NCI-H2227 (cell line): Measurements from ENCODE around the gene CRTC3.
A peak's percentile ranks its signal among the peaks of the same experiment; 100 is the strongest.

ENCODE experiments used
- DNase-seq: peaks from one replicate; lab custom pipeline; 2025; ENCODE audit not compliant: unreplicated experiment; lab: John Stamatoyannopoulos, UW

CRTC3 gene

DNA sequence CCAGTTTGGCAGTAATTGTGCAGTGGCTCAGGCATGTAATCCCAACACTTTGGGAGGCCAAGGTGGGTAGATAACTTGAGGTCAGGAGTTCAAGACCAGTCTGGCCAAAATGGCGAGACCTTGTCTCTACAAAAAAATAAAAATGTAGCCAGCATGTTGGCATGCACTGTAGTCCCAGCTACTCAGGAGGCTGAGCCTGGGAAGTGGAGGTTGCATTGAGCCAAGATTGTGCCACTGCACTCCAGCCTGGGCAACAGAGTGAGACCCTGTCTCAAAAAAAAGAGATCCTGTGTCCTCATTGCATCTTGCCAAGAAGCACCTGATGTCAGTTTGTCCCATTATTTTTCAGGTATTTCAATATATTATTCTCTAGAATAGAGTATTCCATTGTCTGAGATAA is 61.8 kb downstream of the CRTC3 start:
- no peak for DNase-seq

DNA sequence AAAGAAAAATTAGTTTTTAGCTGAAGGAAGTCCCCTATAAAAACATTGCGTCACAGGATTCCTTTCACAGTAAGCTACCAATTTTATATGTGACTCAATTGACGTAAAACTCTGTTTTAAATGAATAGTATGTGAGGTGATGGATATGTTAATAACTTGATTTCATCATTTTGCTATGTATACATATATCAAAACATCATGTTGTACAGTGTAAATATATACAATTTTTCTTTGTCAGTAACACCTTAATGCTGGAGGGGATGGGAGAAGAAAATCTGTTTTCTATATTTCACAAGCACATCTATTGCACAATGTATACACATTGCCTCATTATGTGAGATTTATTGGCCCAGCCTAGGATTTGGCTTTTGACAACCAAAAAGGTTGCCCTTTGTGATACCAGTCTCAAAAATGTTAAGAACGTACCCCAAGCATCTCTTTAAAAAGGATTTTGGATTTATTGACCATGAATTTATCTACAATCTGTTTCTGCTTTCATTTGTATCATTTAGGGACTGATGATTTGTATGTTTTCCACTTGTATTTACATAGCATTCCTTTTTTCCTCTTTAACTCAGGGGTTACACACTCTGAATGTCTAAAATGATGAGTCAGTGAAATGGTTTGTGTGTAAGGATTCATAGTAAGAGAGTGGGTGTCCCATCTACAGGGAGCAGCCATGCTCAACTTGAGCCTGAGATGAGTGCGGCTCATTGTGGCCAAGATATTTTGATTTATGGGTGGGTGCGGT is 62.6 kb downstream of the CRTC3 start:
- no peak for DNase-seq

DNA sequence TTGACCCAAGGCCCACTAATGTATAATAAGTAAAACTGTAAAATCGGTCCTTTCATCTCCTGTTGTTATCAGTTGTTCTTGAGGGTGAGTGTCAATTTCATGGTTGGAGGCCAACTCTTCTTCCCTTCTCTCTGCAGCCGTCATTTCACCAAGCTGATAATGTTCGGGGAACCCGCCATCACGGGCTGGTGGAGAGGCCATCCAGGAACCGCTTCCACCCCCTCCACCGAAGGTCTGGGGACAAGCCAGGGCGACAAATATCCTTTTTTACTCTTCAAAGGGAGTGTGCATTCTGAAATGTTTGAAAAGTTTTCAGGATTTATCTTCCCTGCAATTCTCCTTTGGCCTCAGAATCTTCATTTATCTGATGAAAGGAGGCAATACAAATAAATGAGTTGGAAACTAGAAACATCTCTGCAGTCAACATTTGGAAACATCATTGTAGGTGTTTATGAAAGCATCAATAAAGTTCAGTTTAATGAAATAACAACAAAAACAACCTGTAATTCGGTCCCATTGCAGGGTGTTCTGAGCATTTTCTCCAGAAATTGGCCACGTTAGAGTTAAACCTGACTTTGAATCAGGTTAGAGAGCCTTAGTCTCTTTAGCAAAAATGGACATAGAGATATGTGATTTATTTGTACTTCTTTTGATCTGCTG is 63.9 kb downstream of the CRTC3 start:
- DNase-seq = no peak

DNA sequence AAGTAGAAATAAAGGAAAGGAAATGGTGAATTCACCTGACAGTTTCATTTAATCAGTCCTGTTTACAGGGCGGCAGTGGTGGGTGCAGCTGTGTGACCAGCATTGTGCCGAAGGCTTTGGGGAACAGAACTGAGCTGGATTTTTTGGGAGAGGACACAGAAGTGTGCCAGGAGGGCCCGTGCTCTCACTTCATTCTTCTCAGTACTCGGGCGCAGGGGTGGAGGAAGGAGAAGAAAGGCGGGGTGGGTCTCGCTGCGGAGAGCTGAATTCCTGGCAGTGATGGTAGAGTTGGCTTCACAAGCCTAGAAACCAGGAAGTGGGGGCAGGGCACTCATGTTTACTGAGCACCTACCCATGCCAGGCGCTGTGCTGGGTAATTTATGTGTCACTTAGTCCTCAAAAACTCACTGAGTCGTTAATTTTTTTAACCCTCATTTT is 64.6 kb downstream of the CRTC3 start:
- no peak for DNase-seq

DNA sequence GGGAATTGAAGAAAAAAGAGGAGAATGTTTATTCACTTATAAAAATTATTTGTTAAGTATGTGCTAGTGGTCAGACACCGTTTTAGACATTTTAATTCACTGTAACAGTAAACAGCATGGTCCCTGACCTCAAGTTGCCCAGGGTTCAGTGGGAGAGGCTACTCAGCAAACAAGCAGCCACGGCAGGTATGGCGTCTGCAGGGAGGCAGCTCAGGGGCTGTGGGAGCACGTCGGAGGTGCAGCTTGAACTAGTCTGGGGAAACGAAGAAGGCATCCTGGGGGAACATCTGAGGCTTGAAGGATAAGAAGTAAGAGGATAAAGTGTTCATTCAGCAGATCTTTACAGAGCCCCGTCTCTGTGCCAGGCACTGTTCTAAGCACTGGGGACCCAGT is 66.0 kb downstream of the CRTC3 start:
- DNase-seq = no peak

DNA sequence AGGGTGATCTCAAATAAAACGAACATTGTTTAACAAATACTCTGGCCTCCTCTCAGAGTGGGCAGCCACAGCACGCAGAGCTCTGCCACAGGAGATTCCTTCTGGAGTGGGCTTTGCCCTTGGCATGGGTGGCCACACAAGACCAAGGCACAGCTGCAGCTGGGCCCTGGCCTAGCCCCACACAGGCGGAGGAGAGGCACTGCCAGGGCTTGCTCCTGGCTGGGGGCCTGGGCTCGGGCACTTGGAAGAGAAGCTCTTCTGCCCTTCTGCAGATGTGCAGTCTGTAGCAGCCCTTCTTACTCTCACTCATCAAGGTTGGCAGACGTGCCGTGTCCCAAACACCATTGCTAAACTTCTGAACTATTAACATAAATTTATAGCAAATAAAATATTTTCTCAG is 67.2 kb downstream of the CRTC3 start:
- no peak for DNase-seq

DNA sequence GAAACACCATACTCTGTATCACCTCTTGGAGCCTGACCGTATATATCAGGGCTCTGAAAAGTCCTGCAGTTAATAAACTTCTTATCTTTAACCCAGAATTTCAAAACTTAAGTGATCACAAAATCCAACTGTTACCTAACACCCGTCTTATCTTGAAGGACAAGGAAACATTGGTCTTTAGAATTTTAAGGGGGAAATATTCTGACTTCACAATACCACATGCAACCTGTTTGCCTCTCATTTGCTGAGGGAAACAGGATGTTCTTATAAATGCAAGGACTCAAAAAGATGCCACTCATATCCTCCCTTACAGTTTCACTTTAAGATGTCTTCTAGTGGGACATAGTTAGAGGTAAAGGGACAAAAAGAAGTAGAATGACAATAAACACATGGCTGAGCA is 67.9 kb downstream of the CRTC3 start:
- no peak for DNase-seq

DNA sequence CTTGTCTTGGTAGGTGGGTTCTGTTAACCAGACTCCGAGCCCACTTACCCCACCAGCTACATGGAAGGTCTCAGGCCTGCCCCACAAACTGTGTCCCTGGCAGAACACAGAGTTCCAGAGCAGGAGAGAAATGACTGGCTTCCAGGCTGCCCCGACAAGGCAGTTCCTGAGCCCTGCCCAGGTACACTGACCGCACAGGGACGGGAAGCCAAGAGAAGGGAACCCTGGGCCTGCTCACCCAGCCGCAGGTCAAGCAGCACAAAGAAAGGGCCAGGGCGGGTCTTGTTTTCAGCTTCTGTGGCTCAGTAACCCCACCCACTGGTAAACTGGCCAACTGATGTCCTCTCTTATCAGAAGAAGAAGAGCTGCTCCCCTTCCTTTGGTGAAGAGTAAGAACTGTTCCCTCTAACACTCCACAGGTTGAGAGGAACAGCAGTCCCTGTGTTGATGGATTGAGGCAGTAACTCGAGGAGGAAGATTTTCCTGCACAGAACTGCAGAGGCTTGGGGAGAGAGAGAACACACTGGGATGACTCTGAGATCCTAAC is 68.4 kb downstream of the CRTC3 start:
- no peak for DNase-seq

DNA sequence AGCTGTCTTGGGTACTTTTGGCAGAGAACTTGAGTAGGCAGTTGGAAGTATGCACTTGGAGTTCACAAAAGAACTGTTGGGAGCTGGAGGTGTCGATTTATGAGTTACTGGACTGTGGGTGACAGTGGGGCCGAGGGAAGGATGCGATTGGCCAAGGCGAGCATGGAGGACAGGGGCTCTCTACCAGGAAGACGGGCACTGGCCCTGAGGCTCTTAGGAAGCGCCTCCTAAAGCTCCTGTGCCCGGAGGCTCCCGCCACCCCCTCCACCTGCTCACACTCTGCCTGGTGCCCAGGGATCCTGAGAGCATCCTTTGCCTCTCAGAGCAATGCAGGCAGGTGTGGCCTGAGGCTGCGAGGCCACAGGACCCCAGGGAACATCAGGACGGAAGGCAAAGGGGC is 69.0 kb downstream of the CRTC3 start:
- no peak for DNase-seq

DNA sequence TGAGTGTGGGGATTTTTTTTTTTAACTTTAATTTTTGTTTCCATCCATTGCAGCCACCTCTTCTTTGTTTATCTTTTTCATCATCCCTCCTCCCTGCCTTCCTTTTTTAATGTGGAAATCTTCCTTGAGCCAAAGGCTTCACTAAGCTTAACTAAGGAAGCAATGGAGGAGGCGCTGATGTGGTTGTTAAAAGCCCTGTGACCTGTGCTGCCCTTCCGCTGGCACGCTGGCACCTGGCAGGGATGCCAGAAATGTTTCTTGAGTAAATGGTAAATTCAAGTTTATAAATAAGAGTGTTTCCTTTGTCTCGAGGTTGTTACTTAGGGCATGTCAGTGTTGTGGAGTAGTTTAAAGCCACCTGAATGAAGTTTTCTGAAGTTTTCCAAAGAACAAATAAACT is 69.4 kb downstream of the CRTC3 start:
- no peak for DNase-seq

DNA sequence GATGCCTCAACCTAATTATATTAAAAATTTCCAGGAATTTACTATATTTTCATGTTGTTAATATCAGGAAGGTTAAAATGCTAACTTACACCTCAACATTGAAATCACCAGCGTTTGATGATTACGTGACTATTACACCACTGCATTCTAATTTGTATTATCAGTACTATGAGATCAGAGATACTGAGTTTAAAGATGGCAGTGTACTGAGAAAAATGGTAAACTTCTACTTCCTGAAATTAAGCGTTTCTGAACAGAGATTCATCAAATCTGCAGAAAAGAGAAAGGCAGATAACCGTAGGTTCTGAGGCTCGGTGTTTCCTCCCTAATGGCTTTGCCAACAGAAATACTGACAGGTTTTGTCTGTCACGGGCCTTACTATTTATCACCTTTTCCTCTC is 69.9 kb downstream of the CRTC3 start:
- DNase-seq = no peak

DNA sequence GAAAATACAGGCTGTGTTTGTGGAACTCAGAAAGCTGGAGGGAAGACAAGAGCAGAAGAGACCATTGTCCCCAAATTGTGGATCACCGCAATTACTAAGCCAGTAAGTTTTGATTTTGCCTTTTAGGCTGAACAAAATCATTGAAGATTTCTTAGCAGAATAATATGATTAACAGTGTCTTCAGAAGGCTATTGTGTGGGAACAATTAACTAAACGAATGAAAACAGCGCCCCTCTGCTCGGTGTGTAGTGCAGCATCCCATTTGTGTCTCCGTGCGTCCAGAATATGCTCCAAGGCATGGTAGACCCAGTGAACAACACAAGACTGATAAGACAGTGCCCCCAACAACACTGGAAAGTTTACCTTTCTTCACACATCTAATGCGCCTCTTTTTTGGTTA is 71.2 kb downstream of the CRTC3 start:
- DNase-seq = no peak

DNA sequence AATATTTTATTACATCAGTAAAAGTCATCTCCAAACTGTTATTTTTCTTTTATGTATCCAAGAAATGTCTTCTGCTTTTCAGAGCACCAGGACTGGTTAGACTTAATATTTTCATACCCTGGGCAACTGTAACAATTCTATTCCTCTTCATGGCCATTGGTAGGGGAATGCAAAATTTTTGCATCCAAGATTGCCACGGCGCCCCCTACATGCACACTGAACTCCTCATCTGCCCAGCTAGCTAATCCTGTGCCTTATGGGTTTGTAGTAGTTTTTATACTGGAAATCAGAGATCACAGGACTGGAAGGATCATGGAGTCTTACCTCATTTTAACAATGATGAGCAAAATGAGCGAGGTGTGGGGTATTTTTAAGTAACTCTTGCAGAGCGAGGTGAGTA is 74.2 kb downstream of the CRTC3 start:
- peak; percentile 2 for DNase-seq

DNA sequence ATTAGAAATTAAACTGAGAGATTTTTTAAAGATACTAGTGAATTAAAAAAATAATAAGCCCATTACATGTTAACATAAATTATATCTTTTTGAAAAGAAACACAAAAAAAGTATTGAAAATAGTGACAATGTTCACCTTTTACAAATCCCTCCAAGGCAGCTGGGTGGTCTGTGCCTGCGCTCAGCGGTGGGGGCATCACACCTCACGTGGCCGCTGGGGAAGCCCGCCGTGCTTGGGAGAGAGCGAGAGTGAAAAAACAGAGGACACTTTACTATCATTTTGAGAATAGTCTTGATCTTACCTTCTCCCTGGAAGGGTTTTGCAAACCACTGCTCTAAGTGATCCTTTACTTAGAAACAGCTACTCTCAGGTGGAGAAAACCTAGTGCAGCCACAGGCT is 76.9 kb downstream of the CRTC3 start:
- no peak for DNase-seq

DNA sequence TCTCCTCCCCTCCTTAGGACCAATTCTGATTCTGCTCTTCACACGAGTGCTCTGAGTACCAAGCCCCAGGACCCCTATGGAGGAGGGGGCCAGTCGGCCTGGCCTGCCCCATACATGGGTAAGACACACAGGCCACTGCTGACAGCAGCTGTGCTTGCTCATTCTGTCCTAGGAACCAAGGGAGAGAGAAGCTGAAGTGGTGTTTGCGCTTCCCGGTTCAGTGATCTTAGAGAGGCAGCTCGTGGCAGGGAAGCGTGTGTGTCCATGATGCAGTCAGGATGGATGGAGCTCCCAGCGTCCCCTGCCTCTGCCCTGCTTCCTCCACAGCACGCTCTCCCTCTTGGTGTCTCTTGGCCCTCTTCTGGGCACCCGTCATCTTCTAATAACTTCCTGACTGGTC is 77.6 kb downstream of the CRTC3 start:
- no peak for DNase-seq

DNA sequence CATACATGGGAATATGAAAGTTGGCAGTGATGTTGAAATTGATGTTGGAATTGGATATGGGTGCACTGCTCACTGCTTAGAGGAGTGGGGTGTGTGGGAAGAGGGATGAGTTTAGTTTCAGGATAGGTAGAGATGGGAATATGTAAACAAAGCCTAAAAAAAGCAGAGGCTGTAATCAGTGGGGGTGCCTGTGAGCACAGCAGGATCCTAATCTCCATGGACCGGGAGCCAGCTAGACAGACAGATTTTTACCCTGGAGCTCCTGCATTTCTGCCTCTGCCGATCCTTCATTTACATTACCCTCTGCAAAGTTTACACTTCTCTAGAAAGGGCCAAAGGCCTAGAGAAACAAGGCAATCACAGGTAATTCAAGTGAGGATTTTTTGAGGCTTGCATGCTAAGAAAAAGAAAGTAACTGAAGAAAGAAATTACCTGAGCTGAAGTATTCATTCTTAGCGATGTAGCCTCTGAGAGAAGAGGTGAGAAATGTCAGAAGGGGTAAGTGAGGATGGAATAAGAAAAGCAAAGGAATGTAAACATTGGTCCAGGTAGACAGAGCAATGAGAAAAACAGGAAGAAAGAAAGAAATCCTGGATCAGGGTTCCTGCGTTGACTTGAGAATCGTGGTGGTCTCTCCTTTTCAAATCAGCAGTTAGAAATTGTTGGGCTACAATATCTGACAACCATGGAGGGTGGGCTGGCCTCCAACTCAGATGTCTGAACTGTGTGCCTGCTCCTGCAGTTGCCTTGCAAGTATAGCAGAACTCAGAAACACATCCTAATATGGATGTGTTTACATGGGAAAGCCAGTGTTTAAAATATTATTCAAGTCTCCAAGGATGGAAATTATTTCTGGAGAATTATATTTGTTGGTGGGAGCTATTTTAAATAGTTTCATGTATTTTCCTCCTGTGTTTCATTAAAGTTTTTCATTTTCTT is 79.8 kb downstream of the CRTC3 start:
- DNase-seq = no peak

DNA sequence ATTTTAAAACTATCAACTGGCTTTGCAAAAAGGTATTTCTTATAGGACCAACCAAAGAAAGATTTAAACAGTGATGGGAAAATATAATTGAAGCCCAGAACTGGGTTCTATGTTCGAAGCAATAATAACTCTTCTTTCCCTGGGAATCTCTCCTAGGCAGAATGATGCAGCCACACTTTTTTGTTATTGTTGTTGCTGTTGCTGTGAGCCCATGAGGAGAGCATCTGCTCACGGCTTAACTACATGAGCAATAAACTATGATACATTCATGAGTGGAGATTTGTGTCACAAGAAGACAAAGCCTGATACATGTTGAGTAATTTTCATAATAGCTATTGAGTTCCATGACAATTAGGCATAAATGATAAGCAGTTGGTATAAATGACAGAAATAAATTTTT is 80.5 kb downstream of the CRTC3 start:
- no peak for DNase-seq

DNA sequence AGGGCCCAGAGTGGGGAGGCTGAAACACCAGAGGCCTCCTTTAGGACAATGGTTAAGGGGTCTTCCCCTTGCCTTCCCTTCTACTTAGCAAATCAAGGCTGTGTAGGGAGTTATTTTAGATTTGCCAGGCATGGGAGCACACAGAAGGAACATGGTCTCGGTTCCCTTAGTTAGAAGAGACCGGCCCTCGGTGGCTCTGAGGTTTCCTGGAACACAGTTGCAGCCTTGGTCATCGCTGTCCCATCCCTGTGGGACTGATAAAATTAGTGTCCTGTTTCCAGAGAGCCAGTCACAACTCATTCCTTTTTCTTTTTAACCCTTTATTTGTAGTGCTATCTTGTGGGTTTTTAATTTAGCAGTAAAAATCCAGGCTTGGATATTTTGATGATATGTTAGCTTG is 81.4 kb downstream of the CRTC3 start:
- no peak for DNase-seq

DNA sequence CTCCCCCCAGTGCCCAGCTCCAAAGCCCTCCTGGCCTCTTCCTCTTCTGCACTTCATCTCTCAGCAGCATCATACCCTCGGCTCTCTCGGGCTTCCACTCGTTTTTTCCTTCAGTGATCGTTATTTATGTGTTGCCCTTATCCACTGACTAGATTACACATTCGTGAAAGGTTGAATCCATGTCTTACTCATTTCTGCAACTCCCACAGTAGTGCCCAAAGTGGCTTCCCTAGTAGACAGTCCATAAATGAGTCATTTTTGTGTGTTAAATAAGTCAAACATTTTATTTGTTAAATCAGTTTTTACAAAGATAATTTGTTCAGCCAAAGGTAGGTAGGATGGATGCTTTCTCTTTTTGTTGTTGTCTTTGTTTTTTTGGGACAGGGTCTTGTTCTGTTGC is 87.4 kb downstream of the CRTC3 start:
- DNase-seq = no peak

DNA sequence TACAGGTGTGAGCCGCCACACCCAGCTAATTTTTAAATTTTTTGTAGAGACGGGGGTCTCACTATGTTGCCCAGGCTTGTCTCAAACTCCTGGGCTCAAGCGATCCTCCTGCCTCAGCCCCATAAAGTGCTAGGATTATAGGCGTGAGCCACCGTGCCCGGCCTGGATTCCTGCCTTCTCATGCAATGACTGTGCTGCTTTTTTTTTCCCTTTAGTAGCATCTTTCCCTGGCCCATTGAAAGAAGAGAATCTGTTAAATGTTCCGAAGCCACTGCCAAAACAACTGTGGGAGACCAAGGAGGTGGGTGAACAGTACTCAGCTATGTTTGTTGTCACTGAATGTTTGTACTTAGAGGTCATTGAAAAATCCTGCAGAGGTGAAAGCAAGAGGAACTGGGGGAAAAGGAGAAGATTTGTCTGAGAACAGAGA is 88.0 kb downstream of the CRTC3 start:
- DNase-seq = no peak

DNA sequence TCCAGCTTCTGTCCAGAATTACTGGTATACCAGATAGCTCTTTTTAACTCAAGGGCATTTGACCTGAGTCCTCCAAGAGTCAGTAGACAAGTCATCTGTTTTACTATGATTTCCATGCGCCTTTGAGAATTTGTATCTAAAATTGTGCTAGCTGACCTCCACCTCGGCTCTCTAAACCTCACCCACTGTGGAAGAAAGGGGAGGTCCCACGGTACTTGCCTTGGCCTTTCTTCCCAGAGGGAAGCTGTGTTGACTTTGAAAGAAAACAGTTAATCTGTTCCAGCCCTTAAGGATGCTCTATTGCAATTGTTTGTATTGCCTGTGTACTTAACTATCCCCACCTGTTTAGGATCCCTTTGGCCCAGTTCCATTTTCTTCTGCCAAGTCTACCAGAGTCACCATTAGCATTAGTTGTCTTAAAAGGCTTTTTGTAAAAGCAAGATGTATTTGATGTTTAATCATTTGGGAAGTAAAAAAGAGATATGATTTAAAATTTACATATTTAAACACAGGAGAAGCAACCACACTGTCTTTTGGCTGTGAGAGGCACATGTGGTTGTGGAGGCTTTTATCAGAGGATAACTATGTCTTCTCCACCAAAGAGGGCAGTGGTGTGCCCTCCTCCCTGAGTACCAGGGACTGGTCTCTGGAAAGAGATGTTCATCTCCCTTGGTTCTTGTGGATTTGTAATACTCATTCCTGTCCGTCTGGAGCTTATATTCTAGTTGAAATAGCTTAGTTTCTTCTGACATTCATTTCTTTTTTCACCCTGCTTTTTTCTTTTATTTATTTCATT is 88.8 kb downstream of the CRTC3 start:
- no peak for DNase-seq
